ENCODE results near the gene SOX3. TPM values are rescaled to one million over a fixed set of nuclear protein-coding genes. Genes with fewer than 3 reads are reported as not detected.

The SOX3 gene
- not detected for polyA plus RNA-seq
- long read RNA-seq, donor 1 = 0 reads
- long read RNA-seq, donor 2 = 0 reads
- long read RNA-seq, donor 3 = 0 reads
- long read RNA-seq, donor 4 = 0 reads
- long read RNA-seq, donor 5 = 0 reads
- long read RNA-seq, donor 6 = 0 reads
- long read RNA-seq, donor 7 = 0 reads
- long read RNA-seq, donor 8 = 0 reads
- long read RNA-seq, donor 9 = 0 reads
- long read RNA-seq, donor 10 = 0 reads
- long read RNA-seq, donor 11 = 0 reads

- peaks cover 4% of the 10 kb centered on the region for H3K9me3 ChIP-seq (ENCODE audit: control insufficient read depth, low read depth, low read length)
- H3K36me3 ChIP-seq (ENCODE audit: control insufficient read depth, insufficient read depth, low read length) = no peaks in the 10 kb centered on the region
- H3K4me3 ChIP-seq (ENCODE audit: low read length) = no peak within 1 kb of the TSS
- peak in 1 of 2 donors; percentile 18 for DNase-seq
- no peak within 1 kb of the TSS for H3K27ac ChIP-seq (ENCODE audit: low read length)
- WGBS (ENCODE audit: insufficient coverage, low lambda C conversion rate) = no CpG with 5 or more reads among the region's 87 CpGs
- H3K27me3 ChIP-seq (ENCODE audit: control insufficient read depth, insufficient read depth, low read length) = peaks cover 89% of the 10 kb centered on the region
- H3K4me1 ChIP-seq (ENCODE audit: control insufficient read depth, insufficient read depth, low read length) = no peaks in the 10 kb centered on the region
Observed at GRCh38 chrX:140504371-140505324, at the start of gene SOX3. Gene SOX3, minus strand, starts transcription at chrX:140505069. Its CDS starts 9 bp downstream, at chrX:140505060.

GRCh38 chrX:140548985-140549384 is 44.1 kb upstream of the SOX3 start:
- H3K4me1 ChIP-seq (ENCODE audit: control insufficient read depth, insufficient read depth, low read length) = no peaks in the 10 kb centered on the region
- DNase-seq = no peak
- H3K36me3 ChIP-seq (ENCODE audit: control insufficient read depth, insufficient read depth, low read length) = no peaks in the 10 kb centered on the region
- H3K9me3 ChIP-seq (ENCODE audit: control insufficient read depth, low read depth, low read length) = no peaks in the 10 kb centered on the region
- no peak overlapping the region for H3K4me3 ChIP-seq (ENCODE audit: low read length)
- H3K27ac ChIP-seq (ENCODE audit: low read length) = no peak overlapping the region
- no peaks in the 10 kb centered on the region for H3K27me3 ChIP-seq (ENCODE audit: control insufficient read depth, insufficient read depth, low read length)
- no CpG with 5 or more reads among the region's 1 CpG for WGBS (ENCODE audit: insufficient coverage, low lambda C conversion rate)

GRCh38 chrX:140526171-140526570 is 21.3 kb upstream of the SOX3 start:
- H3K9me3 ChIP-seq (ENCODE audit: control insufficient read depth, low read depth, low read length) = no peaks in the 10 kb centered on the region
- H3K27me3 ChIP-seq (ENCODE audit: control insufficient read depth, insufficient read depth, low read length) = no peaks in the 10 kb centered on the region
- no peak overlapping the region for H3K4me3 ChIP-seq (ENCODE audit: low read length)
- no peaks in the 10 kb centered on the region for H3K4me1 ChIP-seq (ENCODE audit: control insufficient read depth, insufficient read depth, low read length)
- H3K27ac ChIP-seq (ENCODE audit: low read length) = no peak overlapping the region
- no CpG with 5 or more reads among the region's 5 CpGs for WGBS (ENCODE audit: insufficient coverage, low lambda C conversion rate)
- no peaks in the 10 kb centered on the region for H3K36me3 ChIP-seq (ENCODE audit: control insufficient read depth, insufficient read depth, low read length)
- no peak for DNase-seq

GRCh38 chrX:140525448-140525847 is 20.6 kb upstream of the SOX3 start:
- H3K9me3 ChIP-seq (ENCODE audit: control insufficient read depth, low read depth, low read length) = no peaks in the 10 kb centered on the region
- DNase-seq = no peak
- no peaks in the 10 kb centered on the region for H3K4me1 ChIP-seq (ENCODE audit: control insufficient read depth, insufficient read depth, low read length)
- no peaks in the 10 kb centered on the region for H3K27me3 ChIP-seq (ENCODE audit: control insufficient read depth, insufficient read depth, low read length)
- WGBS (ENCODE audit: insufficient coverage, low lambda C conversion rate) = no CpG with 5 or more reads among the region's 2 CpGs
- no peak overlapping the region for H3K4me3 ChIP-seq (ENCODE audit: low read length)
- no peaks in the 10 kb centered on the region for H3K36me3 ChIP-seq (ENCODE audit: control insufficient read depth, insufficient read depth, low read length)
- H3K27ac ChIP-seq (ENCODE audit: low read length) = no peak overlapping the region

GRCh38 chrX:140524556-140524955 is 19.7 kb upstream of the SOX3 start:
- no peak overlapping the region for H3K4me3 ChIP-seq (ENCODE audit: low read length)
- H3K27me3 ChIP-seq (ENCODE audit: control insufficient read depth, insufficient read depth, low read length) = no peaks in the 10 kb centered on the region
- no peaks in the 10 kb centered on the region for H3K9me3 ChIP-seq (ENCODE audit: control insufficient read depth, low read depth, low read length)
- no peak overlapping the region for H3K27ac ChIP-seq (ENCODE audit: low read length)
- no CpG with 5 or more reads among the region's 2 CpGs for WGBS (ENCODE audit: insufficient coverage, low lambda C conversion rate)
- DNase-seq = no peak
- H3K36me3 ChIP-seq (ENCODE audit: control insufficient read depth, insufficient read depth, low read length) = no peaks in the 10 kb centered on the region
- no peaks in the 10 kb centered on the region for H3K4me1 ChIP-seq (ENCODE audit: control insufficient read depth, insufficient read depth, low read length)

GRCh38 chrX:140521393-140521792 is 16.5 kb upstream of the SOX3 start:
- no peaks in the 10 kb centered on the region for H3K27me3 ChIP-seq (ENCODE audit: control insufficient read depth, insufficient read depth, low read length)
- no CpG with 5 or more reads among the region's 5 CpGs for WGBS (ENCODE audit: insufficient coverage, low lambda C conversion rate)
- no peaks in the 10 kb centered on the region for H3K4me1 ChIP-seq (ENCODE audit: control insufficient read depth, insufficient read depth, low read length)
- no peaks in the 10 kb centered on the region for H3K36me3 ChIP-seq (ENCODE audit: control insufficient read depth, insufficient read depth, low read length)
- DNase-seq = no peak
- no peaks in the 10 kb centered on the region for H3K9me3 ChIP-seq (ENCODE audit: control insufficient read depth, low read depth, low read length)
- H3K4me3 ChIP-seq (ENCODE audit: low read length) = no peak overlapping the region
- H3K27ac ChIP-seq (ENCODE audit: low read length) = no peak overlapping the region

GRCh38 chrX:140514554-140514953 is 9.7 kb upstream of the SOX3 start:
- no peak for DNase-seq
- no CpG with 5 or more reads among the region's 1 CpG for WGBS (ENCODE audit: insufficient coverage, low lambda C conversion rate)
- H3K27me3 ChIP-seq (ENCODE audit: control insufficient read depth, insufficient read depth, low read length) = peaks cover 31% of the 10 kb centered on the region

GRCh38 chrX:140510895-140511295 is 6.0 kb upstream of the SOX3 start:
- H3K4me1 ChIP-seq (ENCODE audit: control insufficient read depth, insufficient read depth, low read length) = no peaks in the 10 kb centered on the region
- H3K4me3 ChIP-seq (ENCODE audit: low read length) = no peak overlapping the region
- peaks cover 68% of the 10 kb centered on the region for H3K27me3 ChIP-seq (ENCODE audit: control insufficient read depth, insufficient read depth, low read length)
- no peaks in the 10 kb centered on the region for H3K9me3 ChIP-seq (ENCODE audit: control insufficient read depth, low read depth, low read length)
- no peak overlapping the region for H3K27ac ChIP-seq (ENCODE audit: low read length)
- no peak for DNase-seq
- no peaks in the 10 kb centered on the region for H3K36me3 ChIP-seq (ENCODE audit: control insufficient read depth, insufficient read depth, low read length)
- no CpG with 5 or more reads among the region's 42 CpGs for WGBS (ENCODE audit: insufficient coverage, low lambda C conversion rate)

More at GRCh38 chrX:140514554-140514953, 9.7 kb upstream of the SOX3 start:
- Histone ChIP-seq H3K4me1 (ENCODE audit: control insufficient read depth, insufficient read depth, low read length) (no peaks in the 10 kb centered on the region), H3K36me3 (ENCODE audit: control insufficient read depth, insufficient read depth, low read length) (no peaks in the 10 kb centered on the region), H3K27ac (ENCODE audit: low read length) (no peak overlapping the region), H3K4me3 (ENCODE audit: low read length) (no peak overlapping the region), H3K9me3 (ENCODE audit: control insufficient read depth, low read depth, low read length) (no peaks in the 10 kb centered on the region)

GRCh38 chrX:140510306-140510676 is 5.4 kb upstream of the SOX3 start:
- WGBS (ENCODE audit: insufficient coverage, low lambda C conversion rate) = no CpG with 5 or more reads among the region's 12 CpGs
- H3K27me3 ChIP-seq (ENCODE audit: control insufficient read depth, insufficient read depth, low read length) = peaks cover 74% of the 10 kb centered on the region
- H3K27ac ChIP-seq (ENCODE audit: low read length) = no peak overlapping the region
- H3K4me3 ChIP-seq (ENCODE audit: low read length) = no peak overlapping the region
- no peak for DNase-seq
- H3K9me3 ChIP-seq (ENCODE audit: control insufficient read depth, low read depth, low read length) = no peaks in the 10 kb centered on the region
- H3K4me1 ChIP-seq (ENCODE audit: control insufficient read depth, insufficient read depth, low read length) = no peaks in the 10 kb centered on the region
- no peaks in the 10 kb centered on the region for H3K36me3 ChIP-seq (ENCODE audit: control insufficient read depth, insufficient read depth, low read length)

GRCh38 chrX:140509468-140510305 is 4.8 kb upstream of the SOX3 start:
- no peaks in the 10 kb centered on the region for H3K4me1 ChIP-seq (ENCODE audit: control insufficient read depth, insufficient read depth, low read length)
- no peaks in the 10 kb centered on the region for H3K36me3 ChIP-seq (ENCODE audit: control insufficient read depth, insufficient read depth, low read length)
- DNase-seq = no peak
- peaks cover 3% of the 10 kb centered on the region for H3K9me3 ChIP-seq (ENCODE audit: control insufficient read depth, low read depth, low read length)
- no peak overlapping the region for H3K27ac ChIP-seq (ENCODE audit: low read length)
- no CpG with 5 or more reads among the region's 30 CpGs for WGBS (ENCODE audit: insufficient coverage, low lambda C conversion rate)
- H3K27me3 ChIP-seq (ENCODE audit: control insufficient read depth, insufficient read depth, low read length) = peaks cover 79% of the 10 kb centered on the region
- no peak overlapping the region for H3K4me3 ChIP-seq (ENCODE audit: low read length)
